ENCODE results near the gene DENND11.

The DENND11 gene

GRCh38 chr7:141702047-141702567 lies at the start of gene DENND11:
Gene DENND11 (minus strand): TSS chr7:141702166. CDS start chr7:141702153, 13 bp downstream.
- DNase-seq (ENCODE audit: low read depth in 2 of 2) = no peak

GRCh38 chr7:141748396-141748795 lies 46.4 kb upstream of the DENND11 start:
- DNase-seq (ENCODE audit: low read depth in 2 of 2) = no peak

DNA sequence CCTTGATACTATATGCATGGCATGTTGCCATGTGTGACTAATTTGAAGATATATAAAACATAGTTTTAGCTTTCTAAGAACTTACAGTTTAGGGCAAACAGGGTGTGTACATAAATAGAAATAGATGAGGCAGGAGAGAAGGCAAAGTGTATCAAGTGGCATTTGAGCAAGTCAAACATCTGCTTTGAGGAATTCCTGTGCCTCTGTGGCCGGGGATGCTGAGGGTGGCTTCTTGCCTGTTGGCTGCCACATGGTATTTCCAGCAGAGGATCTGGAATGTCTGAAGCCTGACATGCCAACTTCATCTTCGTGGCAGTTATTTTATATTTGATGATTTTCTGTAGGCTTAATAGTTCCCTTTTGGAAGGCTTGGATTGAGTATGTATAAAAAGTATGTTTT lies 42.2 kb upstream of the DENND11 start:
- no peak for DNase-seq (ENCODE audit: low read depth in 2 of 2)

DNA sequence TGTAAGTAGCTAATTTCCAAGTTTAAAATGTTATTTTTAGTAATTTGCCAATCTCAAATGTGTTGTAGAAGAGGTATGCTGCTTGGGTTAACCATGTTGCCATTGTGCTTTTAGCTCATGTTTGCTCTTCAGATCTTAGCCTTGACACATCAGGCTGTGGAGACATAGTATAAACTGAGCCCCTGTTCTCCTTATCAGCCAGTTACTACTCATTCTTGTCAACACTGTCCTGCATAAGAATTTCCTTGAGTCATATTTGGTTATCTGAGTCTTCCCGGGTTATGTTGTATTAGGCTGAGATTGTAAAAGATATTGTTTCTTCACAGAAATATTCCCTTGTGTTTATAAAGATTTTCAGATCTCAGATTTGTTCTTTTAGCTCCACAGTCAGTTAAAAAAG lies 40.3 kb upstream of the DENND11 start:
- DNase-seq (ENCODE audit: low read depth in 2 of 2) = no peak

DNA sequence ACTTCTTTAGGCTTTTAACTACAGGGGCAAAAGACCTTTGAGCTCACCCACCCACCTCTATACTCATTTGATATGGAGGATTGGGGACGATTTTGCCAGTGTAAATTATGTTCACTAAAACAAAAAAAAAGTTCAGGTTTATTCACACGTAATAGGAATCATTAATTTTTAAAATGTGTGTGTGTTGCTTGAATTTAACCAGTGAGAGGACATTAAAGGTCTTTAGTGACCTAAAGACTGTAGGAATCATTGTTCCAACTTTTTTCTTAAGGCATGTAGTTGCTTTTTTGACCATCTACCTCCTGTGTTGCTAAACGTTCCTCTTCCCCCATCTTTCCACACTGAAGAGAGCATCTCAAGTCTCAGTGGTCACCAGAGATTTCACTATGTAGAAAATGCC lies 37.3 kb upstream of the DENND11 start:
- no peak for DNase-seq (ENCODE audit: low read depth in 2 of 2)

DNA sequence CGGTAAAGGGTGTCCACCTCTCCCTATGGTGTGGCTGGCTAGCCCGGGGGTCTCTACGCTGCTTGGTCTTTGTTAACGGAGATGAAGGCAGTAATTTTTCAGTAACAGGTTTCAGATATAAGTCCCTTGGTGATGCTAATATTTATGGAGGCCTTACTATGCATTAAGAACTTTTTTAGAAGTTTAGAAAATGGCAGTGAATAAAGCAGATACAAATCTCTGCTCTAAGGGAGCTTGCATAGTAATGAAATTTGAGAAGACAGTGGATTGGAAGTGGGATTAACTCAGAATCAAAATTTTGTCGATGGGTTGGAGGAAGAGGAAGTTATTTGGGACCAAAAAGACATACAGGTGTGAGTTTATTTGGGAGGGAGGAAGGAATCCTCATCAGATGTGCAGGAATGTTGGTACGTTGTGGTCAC lies 36.6 kb upstream of the DENND11 start:
- DNase-seq (ENCODE audit: low read depth in 2 of 2) = no peak

GRCh38 chr7:141737836-141738591 lies 36.0 kb upstream of the DENND11 start, which contains the start of gene SSBP1:
Gene SSBP1 (plus strand): TSS chr7:141738358. CDS start chr7:141739167, 809 bp downstream.
- peak; percentile 93 to 94 for DNase-seq (ENCODE audit: low read depth in 2 of 2)

- DNase-seq (ENCODE audit: low read depth in 2 of 2) = no peak
These were observed 35.3 kb upstream of the DENND11 start for GRCh38 chr7:141737118-141737835.

- DNase-seq (ENCODE audit: low read depth in 2 of 2) = no peak
These were observed 29.6 kb upstream of the DENND11 start for GRCh38 chr7:141731476-141732149.

DNA sequence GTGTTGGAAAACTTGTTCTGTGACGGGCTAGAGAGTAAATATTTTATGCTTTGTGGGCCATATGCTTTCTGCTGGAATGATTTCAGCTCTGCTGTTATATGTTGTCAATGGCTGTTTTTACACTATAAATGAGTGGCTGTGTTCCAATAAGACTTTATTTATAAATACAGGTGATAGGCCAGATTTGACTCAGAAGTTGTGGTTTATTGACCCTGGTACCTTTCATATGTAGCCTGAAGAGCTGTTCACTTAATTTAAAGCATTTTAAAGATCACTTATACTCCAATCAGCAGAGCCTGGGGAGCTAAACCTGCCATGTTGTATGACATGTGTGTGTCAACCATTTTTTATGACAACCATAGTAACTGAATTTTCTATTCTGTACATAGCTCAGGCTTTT lies 27.1 kb upstream of the DENND11 start:
- no peak for DNase-seq (ENCODE audit: low read depth in 2 of 2)

DNA sequence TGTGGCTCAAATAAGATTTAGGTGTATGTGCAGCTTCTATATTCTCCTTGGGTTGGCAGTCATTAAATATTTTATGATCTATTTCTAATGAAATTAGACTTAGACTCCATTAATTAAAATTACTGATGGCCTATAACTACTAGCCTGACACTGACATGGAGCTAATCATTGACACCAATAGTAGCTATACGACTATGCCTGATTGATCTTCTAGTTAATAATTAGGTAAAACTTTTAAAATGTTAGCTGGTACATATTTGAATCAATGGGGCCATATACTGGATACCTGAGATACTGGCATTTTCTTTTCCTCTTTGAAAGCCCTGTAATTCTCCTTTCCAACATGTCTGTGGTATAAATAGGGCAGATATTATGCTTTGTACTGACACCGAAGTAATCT lies 20.6 kb upstream of the DENND11 start:
- DNase-seq (ENCODE audit: low read depth in 2 of 2) = no peak

GRCh38 chr7:141717450-141717849 lies 15.5 kb upstream of the DENND11 start:
- no peak for DNase-seq (ENCODE audit: low read depth in 2 of 2)

DNA sequence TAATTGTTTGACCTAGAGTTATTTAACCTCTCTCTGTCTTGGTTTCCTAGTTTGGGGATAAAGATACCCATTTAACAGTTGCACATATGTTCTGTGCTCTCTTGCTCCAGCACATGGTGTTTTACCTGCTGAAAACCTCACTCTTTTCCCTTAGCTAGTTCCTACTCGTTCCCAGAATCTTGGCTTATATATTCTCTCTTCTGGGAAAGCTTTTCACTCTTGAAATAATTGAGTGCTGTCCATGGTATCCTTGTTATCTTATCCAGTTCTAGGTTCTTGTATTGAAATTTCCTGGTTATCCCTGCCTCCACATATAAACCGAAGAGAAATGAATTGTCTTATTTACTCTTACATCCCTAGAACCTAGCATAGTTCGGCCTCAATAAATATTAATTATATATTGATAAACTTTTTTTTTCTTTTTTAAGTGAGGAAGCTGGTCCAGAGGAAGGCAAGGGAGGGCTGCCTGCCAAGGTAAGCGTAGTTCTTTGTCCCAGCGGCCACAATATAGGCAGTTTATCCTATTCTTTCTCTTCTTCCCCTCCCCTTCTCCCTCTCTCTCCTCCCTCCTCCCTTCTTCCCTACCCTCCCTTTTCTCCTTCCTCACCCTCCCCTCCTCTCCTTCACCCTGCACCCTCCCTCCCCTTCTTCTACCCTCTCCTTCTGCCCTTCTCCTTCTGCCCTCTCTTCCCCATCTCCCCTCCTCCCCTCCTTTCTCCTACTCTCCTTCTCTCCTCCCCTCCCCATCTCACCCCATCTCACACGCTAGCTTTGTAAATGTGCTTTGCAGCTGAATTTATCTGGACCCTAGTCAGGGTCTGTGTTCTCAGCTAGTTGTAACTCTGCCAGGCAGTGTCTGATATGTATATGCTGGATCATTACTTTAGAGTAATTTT lies 14.1 kb upstream of the DENND11 start:
- no peak for DNase-seq (ENCODE audit: low read depth in 2 of 2)

GRCh38 chr7:141715018-141715417 lies 13.1 kb upstream of the DENND11 start:
- DNase-seq (ENCODE audit: low read depth in 2 of 2) = no peak

- no peak for DNase-seq (ENCODE audit: low read depth in 2 of 2)
These were observed 12.6 kb upstream of the DENND11 start for GRCh38 chr7:141714571-141714970.

- no peak for DNase-seq (ENCODE audit: low read depth in 2 of 2)
These were observed 11.9 kb upstream of the DENND11 start for GRCh38 chr7:141713890-141714289.

DNA sequence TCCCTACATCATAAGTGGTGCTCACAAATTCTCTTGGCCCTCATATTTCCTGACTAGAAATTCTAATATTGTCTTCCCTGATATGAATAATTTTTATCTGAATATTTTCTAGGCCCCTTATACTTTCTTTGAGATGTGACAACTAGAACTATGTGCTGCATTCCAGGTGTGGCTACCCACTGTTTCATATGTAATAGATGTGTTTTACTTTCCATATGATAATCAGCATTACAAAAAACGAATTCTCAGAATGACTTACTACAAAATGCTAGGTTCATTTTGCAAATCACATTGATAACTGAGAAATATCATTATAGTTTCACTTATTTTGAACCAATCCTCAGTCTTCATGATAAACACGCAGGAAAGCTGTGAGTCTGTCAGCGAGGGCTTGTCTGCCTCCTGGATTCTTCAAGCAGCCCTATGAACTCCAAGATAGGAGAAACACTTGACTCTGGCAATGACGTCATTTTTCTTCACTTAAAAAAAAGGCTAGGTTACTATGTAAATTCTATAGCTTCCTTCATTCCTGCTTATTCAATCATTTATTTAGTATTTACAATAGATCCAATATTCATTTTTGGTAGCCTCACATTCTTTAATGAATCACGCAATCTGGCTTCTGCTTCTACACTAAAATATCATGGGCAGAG lies 10.8 kb upstream of the DENND11 start:
- no peak for DNase-seq (ENCODE audit: low read depth in 2 of 2)

DNA sequence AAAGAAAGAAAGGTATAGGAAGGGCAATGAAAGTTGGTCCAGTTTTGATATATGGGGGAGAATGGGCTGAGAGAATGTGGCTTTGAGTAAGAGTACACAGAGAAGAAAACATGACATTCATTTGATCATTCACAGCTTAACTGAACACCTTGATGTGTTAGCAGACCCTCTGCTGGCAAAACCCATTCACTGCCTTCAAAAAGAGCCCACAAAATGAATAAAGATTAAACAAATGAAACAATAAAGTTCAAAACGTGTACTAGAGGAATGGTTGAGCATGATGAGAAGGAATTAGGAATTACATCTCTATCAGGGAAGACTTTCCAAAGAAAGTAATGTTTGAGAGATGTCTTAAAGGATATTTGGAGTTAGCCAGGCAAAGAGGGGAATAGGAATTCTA lies 8.3 kb upstream of the DENND11 start:
- DNase-seq (ENCODE audit: low read depth in 2 of 2) = no peak

DNA sequence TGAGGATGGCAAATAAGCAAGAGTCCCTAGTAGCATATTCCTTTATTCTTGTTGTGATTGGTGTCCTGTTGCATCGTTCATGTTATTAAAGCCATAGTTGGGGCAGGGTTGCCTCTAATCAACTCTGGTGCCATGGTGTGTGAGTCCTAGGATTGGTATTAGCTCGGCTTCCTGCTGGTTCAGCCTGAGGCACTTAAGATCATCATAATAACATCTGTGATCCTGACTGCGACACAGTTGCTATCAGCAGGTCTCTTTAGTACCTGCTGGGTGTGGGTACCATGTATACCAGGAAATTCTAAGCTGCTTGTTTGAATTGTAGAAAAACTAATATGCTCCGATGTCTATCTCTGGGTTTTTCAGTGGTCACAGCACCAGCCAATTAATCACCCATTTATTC lies 7.8 kb upstream of the DENND11 start:
- DNase-seq (ENCODE audit: low read depth in 2 of 2) = no peak

DNA sequence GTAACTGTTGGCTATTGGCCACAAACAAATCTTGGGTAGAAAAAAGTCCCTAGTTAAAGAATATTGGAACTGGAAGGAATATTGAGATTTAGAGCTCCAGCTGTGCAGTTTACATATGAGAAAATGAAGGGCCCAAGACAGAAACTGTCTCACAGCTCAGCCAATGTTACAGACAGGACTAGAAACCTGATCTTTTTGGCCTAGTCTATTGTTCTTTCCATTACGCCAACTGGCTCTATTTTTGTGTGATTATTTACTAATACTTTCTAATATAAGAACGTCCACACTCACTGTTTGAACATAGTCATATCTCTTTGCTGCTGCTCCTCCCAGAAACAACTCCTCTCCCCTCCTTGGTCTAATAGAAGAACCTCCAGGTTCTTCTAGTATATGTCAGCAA lies 7.4 kb upstream of the DENND11 start:
- DNase-seq (ENCODE audit: low read depth in 2 of 2) = no peak

- DNase-seq (ENCODE audit: low read depth in 2 of 2) = no peak
These were observed 6.4 kb upstream of the DENND11 start, which contains the start of gene WEE2 for GRCh38 chr7:141708351-141708750. Gene WEE2 (plus strand): TSS chr7:141708353. CDS start chr7:141708759, 406 bp downstream.

Data from fibroblast of skin of left quadriceps (primary cell).